ENCODE data around the gene SMCO2.

Gene SMCO2

GRCh38 chr12:27497446-27497845 is 50.9 kb downstream of the SMCO2 start:
- no peak for DNase-seq (ENCODE audit: low spot score in 2 of 2)
- H3K4me3 ChIP-seq: no peak overlapping the region
- H3K27me3 ChIP-seq (ENCODE audit: low read depth): no peaks in the 10 kb centered on the region
- H3K36me3 ChIP-seq (replicated peaks): no peaks in the 10 kb centered on the region
- in situ Hi-C loops (cut with MboI; ENCODE audit: low sequenced_read_pairs): no loop called here
- no peaks in the 10 kb centered on the region for H3K9me3 ChIP-seq
- H3K4me1 ChIP-seq: no peaks in the 10 kb centered on the region

GRCh38 chr12:27498149-27498548 is 51.6 kb downstream of the SMCO2 start:
- no peaks in the 10 kb centered on the region for H3K9me3 ChIP-seq
- H3K4me3 ChIP-seq: no peak overlapping the region
- H3K4me1 ChIP-seq: no peaks in the 10 kb centered on the region
- in situ Hi-C loops (cut with MboI; ENCODE audit: low sequenced_read_pairs): no loop called here
- H3K27me3 ChIP-seq (ENCODE audit: low read depth): no peaks in the 10 kb centered on the region
- DNase-seq (ENCODE audit: low spot score in 2 of 2): no peak
- H3K36me3 ChIP-seq (replicated peaks): no peaks in the 10 kb centered on the region

GRCh38 chr12:27498761-27499160 is 52.2 kb downstream of the SMCO2 start:
- in situ Hi-C loops (cut with MboI; ENCODE audit: low sequenced_read_pairs): no loop called here
- no peaks in the 10 kb centered on the region for H3K27me3 ChIP-seq (ENCODE audit: low read depth)
- no peaks in the 10 kb centered on the region for H3K36me3 ChIP-seq (replicated peaks)
- DNase-seq (ENCODE audit: low spot score in 2 of 2): no peak
- no peaks in the 10 kb centered on the region for H3K9me3 ChIP-seq
- H3K4me1 ChIP-seq: no peaks in the 10 kb centered on the region
- no peak overlapping the region for H3K4me3 ChIP-seq

DNA sequence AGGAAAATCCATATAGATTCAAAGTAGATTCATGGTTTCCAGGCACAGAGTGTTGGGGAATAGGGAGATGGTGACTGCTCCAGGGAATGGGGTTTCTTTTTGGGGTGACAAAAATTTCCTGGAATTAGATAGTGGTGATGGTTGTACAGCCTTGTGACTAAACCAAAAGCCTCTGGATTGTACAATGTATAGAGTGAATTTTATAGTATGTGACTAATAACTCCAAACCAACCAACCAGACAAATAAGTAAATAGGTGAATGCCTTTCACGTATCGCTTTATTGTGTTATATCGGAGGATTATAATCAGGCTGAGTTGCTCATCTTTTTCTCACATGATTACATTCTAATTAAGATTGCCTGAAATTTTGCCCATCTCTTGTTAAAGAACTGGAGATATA is 52.8 kb downstream of the SMCO2 start:
- Histone ChIP-seq H3K27me3 (ENCODE audit: low read depth) (no peaks in the 10 kb centered on the region), H3K4me3 (no peak overlapping the region), H3K4me1 (no peaks in the 10 kb centered on the region), H3K36me3 (replicated peaks) (no peaks in the 10 kb centered on the region), H3K9me3 (no peaks in the 10 kb centered on the region)
- in situ Hi-C loops (cut with MboI; ENCODE audit: low sequenced_read_pairs): no loop called here
- no peak for DNase-seq (ENCODE audit: low spot score in 2 of 2)

GRCh38 chr12:27500546-27500945 is 54.0 kb downstream of the SMCO2 start:
- Histone ChIP-seq H3K4me1 (no peaks in the 10 kb centered on the region), H3K9me3 (no peaks in the 10 kb centered on the region), H3K27me3 (ENCODE audit: low read depth) (no peaks in the 10 kb centered on the region), H3K36me3 (replicated peaks) (no peaks in the 10 kb centered on the region), H3K4me3 (no peak overlapping the region)
- no peak for DNase-seq (ENCODE audit: low spot score in 2 of 2)
- in situ Hi-C loops (cut with MboI; ENCODE audit: low sequenced_read_pairs): no loop called here

GRCh38 chr12:27502021-27502435 is 55.5 kb downstream of the SMCO2 start:
- DNase-seq (ENCODE audit: low spot score in 2 of 2): no peak
- in situ Hi-C loops (cut with MboI; ENCODE audit: low sequenced_read_pairs): no loop called here

GRCh38 chr12:27504507-27504906 is 58.0 kb downstream of the SMCO2 start:
- H3K9me3 ChIP-seq: no peaks in the 10 kb centered on the region
- no peaks in the 10 kb centered on the region for H3K36me3 ChIP-seq (replicated peaks)
- in situ Hi-C loops (cut with MboI; ENCODE audit: low sequenced_read_pairs): no loop called here
- no peaks in the 10 kb centered on the region for H3K4me1 ChIP-seq
- no peak for DNase-seq (ENCODE audit: low spot score in 2 of 2)
- no peak overlapping the region for H3K4me3 ChIP-seq
- no peaks in the 10 kb centered on the region for H3K27me3 ChIP-seq (ENCODE audit: low read depth)

More at GRCh38 chr12:27502021-27502435, 55.5 kb downstream of the SMCO2 start:
- Histone ChIP-seq H3K27me3 (ENCODE audit: low read depth) (no peaks in the 10 kb centered on the region), H3K4me3 (no peak overlapping the region), H3K4me1 (no peaks in the 10 kb centered on the region), H3K9me3 (no peaks in the 10 kb centered on the region), H3K36me3 (replicated peaks) (no peaks in the 10 kb centered on the region)

DNA sequence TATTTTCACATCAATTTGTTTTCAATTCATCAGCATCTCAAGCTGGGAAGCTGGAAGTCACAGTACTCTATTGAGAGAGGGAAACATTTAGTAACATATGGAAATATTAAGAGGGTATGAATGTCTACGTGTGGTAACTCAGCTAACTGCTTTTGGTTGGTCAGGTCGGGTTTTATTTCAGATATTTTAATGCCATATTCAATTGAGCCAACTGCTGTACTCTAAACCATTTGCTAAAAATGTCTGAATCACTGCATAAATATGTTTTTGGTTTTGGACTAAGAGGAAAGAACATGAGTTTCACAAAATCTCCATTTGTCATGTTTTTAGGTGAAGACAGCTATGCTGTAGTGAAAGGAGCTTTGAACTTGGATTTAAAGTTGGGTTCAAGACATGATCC is 58.6 kb downstream of the SMCO2 start:
- no peaks in the 10 kb centered on the region for H3K9me3 ChIP-seq
- in situ Hi-C loops (cut with MboI; ENCODE audit: low sequenced_read_pairs): no loop called here
- H3K4me1 ChIP-seq: no peaks in the 10 kb centered on the region
- H3K36me3 ChIP-seq (replicated peaks): no peaks in the 10 kb centered on the region
- DNase-seq (ENCODE audit: low spot score in 2 of 2): no peak
- no peak overlapping the region for H3K4me3 ChIP-seq
- H3K27me3 ChIP-seq (ENCODE audit: low read depth): no peaks in the 10 kb centered on the region

GRCh38 chr12:27505761-27506160 is 59.2 kb downstream of the SMCO2 start:
- H3K27me3 ChIP-seq (ENCODE audit: low read depth): no peaks in the 10 kb centered on the region
- DNase-seq (ENCODE audit: low spot score in 2 of 2): no peak
- in situ Hi-C loops (cut with MboI; ENCODE audit: low sequenced_read_pairs): no loop called here
- no peaks in the 10 kb centered on the region for H3K4me1 ChIP-seq
- H3K36me3 ChIP-seq (replicated peaks): no peaks in the 10 kb centered on the region
- no peaks in the 10 kb centered on the region for H3K9me3 ChIP-seq
- no peak overlapping the region for H3K4me3 ChIP-seq

GRCh38 chr12:27506645-27507189 is 60.2 kb downstream of the SMCO2 start:
- no peaks in the 10 kb centered on the region for H3K4me1 ChIP-seq
- in situ Hi-C loops (cut with MboI; ENCODE audit: low sequenced_read_pairs): no loop called here
- DNase-seq (ENCODE audit: low spot score in 2 of 2): no peak

GRCh38 chr12:27508736-27509431 is 62.3 kb downstream of the SMCO2 start:
- Histone ChIP-seq H3K27me3 (ENCODE audit: low read depth) (no peaks in the 10 kb centered on the region), H3K4me3 (no peak overlapping the region), H3K36me3 (replicated peaks) (no peaks in the 10 kb centered on the region), H3K9me3 (no peaks in the 10 kb centered on the region), H3K4me1 (0 out of 2 replicates have a peak, but pooled peaks cover 2% of the 10 kb centered on the region)
- in situ Hi-C loops (cut with MboI; ENCODE audit: low sequenced_read_pairs): no loop called here
- DNase-seq (ENCODE audit: low spot score in 2 of 2): no peak

More at GRCh38 chr12:27506645-27507189, 60.2 kb downstream of the SMCO2 start:
- Histone ChIP-seq H3K36me3 (replicated peaks) (no peaks in the 10 kb centered on the region), H3K4me3 (no peak overlapping the region), H3K27me3 (ENCODE audit: low read depth) (no peaks in the 10 kb centered on the region), H3K9me3 (no peaks in the 10 kb centered on the region)

- H3K4me1 ChIP-seq: 0 out of 2 replicates have a peak, but pooled peaks cover 4% of the 10 kb centered on the region
- H3K36me3 ChIP-seq (replicated peaks): no peaks in the 10 kb centered on the region
- H3K9me3 ChIP-seq: no peaks in the 10 kb centered on the region
- no peaks in the 10 kb centered on the region for H3K27me3 ChIP-seq (ENCODE audit: low read depth)
- in situ Hi-C loops (cut with MboI; ENCODE audit: low sequenced_read_pairs): no loop called here
- H3K4me3 ChIP-seq: no peak overlapping the region
- DNase-seq (ENCODE audit: low spot score in 2 of 2): no peak
Observed at GRCh38 chr12:27511031-27511722, 64.6 kb downstream of the SMCO2 start.

- H3K36me3 ChIP-seq (replicated peaks): no peaks in the 10 kb centered on the region
- H3K4me1 ChIP-seq: 0 out of 2 replicates have a peak, but pooled peaks cover 4% of the 10 kb centered on the region
- in situ Hi-C loops (cut with MboI; ENCODE audit: low sequenced_read_pairs): no loop called here
- no peak overlapping the region for H3K4me3 ChIP-seq
- no peaks in the 10 kb centered on the region for H3K27me3 ChIP-seq (ENCODE audit: low read depth)
- no peak for DNase-seq (ENCODE audit: low spot score in 2 of 2)
- no peaks in the 10 kb centered on the region for H3K9me3 ChIP-seq
Observed at GRCh38 chr12:27511723-27512045, 65.1 kb downstream of the SMCO2 start.

DNA sequence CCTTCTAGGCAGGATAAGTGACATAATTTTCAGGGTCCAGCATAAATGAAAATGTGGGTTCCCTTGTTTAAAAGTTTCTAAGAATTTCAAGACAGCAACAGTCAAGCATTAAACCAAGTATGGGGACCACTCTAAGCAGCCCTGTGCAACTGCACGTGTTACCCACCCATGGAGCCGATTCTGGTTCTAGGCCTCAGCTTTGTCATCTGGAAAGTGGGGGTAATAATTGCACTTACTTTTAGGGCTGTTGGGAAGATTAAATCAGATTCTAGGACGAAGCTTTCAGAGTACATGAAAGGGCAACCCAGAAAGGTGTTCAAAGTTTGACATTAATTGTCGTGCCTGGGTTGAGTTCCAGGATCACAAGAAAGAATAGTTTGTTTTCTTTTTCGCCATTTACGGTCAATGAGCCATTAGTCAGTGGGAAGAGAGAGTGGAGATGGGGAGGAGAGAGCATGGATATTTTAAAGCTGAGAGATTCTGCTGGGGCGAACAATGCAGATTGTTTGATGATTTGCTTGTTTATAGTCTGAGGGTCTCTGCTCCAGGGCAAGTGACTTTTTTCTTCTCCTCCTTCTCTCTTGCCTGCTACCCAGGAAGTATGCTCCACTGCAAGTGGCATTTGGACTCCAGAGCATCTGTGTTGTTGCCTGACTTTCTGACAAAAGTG is 66.8 kb downstream of the SMCO2 start:
- no peaks in the 10 kb centered on the region for H3K27me3 ChIP-seq (ENCODE audit: low read depth)
- DNase-seq (ENCODE audit: low spot score in 2 of 2): no peak
- no peaks in the 10 kb centered on the region for H3K9me3 ChIP-seq
- H3K4me1 ChIP-seq: 0 out of 2 replicates have a peak, but pooled peaks cover 4% of the 10 kb centered on the region
- H3K4me3 ChIP-seq: no peak overlapping the region
- in situ Hi-C loops (cut with MboI; ENCODE audit: low sequenced_read_pairs): no loop called here
- no peaks in the 10 kb centered on the region for H3K36me3 ChIP-seq (replicated peaks)

Measured in HAP-1 (cell line).